Measurements from ENCODE around the gene RABGAP1. TPM values are rescaled to one million over a fixed set of nuclear protein-coding genes. Genes with fewer than 3 reads are reported as not detected.

RABGAP1 gene
- total RNA-seq, 1 experiment from 2014 or later: 85.1 TPM

Small RNAs within 50 kb of the gene (small RNA-seq; reads per million reads assigned to genes)
- not detected for gene GPR21
- gene RNY1P15: not detected

Other genes starting within 250 kb of the RABGAP1 start
- 0.78 TPM in 1 of 2 replicates, not detected in the other for gene OR1L4, start 217.0 kb upstream of the RABGAP1 start, total RNA-seq (2014; rRNA removed; shearing (Covaris generic); ENCODE audit: low replicate concordance)
- gene OR1L6, start 198.7 kb upstream of the RABGAP1 start, total RNA-seq (2014; rRNA removed; shearing (Covaris generic); ENCODE audit: low replicate concordance): not detected in 2 replicates
- not detected in 2 replicates for gene OR5C1, start 152.1 kb upstream of the RABGAP1 start, total RNA-seq (2014; rRNA removed; shearing (Covaris generic); ENCODE audit: low replicate concordance)
- gene OR1K1, start 140.9 kb upstream of the RABGAP1 start, total RNA-seq (2014; rRNA removed; shearing (Covaris generic); ENCODE audit: low replicate concordance): not detected in 2 replicates
- 10.0 and 15.1 TPM in 2 replicates for gene PDCL, start 112.4 kb upstream of the RABGAP1 start, total RNA-seq (2014; rRNA removed; shearing (Covaris generic); ENCODE audit: low replicate concordance)
- 58.5 and 93.8 TPM in 2 replicates for gene RC3H2, start 35.7 kb upstream of the RABGAP1 start, total RNA-seq (2014; rRNA removed; shearing (Covaris generic); ENCODE audit: low replicate concordance)
- 10.8 and 26.5 TPM in 2 replicates for gene ZBTB6, start 27.7 kb upstream of the RABGAP1 start, total RNA-seq (2014; rRNA removed; shearing (Covaris generic); ENCODE audit: low replicate concordance)
- gene ZBTB26, start 9.5 kb upstream of the RABGAP1 start, total RNA-seq (2014; rRNA removed; shearing (Covaris generic); ENCODE audit: low replicate concordance): 7.6 and 21.8 TPM in 2 replicates
- 0.54 and 16.8 TPM in 2 replicates for gene GPR21, start 92.6 kb downstream of the RABGAP1 start, total RNA-seq (2014; rRNA removed; shearing (Covaris generic); ENCODE audit: low replicate concordance)

Measured in Karpas-422 (cell line).